Chondrocyte (in vitro differentiated cells): ENCODE measurements around the gene RAP1GAP2. TPM values are rescaled to one million over a fixed set of nuclear protein-coding genes. Genes with fewer than 3 reads are reported as not detected.

ENCODE experiments used
- DNase-seq: peaks from one replicate; pipeline ENCODE4 v3.0.0; 2021; ENCODE audit warnings: mixed read lengths, low spot score
- H3K27ac Mint-ChIP-seq: one replicate; pipeline ENCODE4 v1.8.0; 2021; ENCODE audit warnings: mild to moderate bottlenecking, moderate library complexity, mixed read lengths; ENCODE audit not compliant: unreplicated experiment
- H3K27me3 Mint-ChIP-seq: 2 replicates; pipeline ENCODE4 v1.8.0; 2021; ENCODE audit warnings: low read depth, mixed read lengths
- H3K36me3 Mint-ChIP-seq: 2 replicates; pipeline ENCODE4 v1.8.0; 2021; ENCODE audit warnings: low read depth, mixed read lengths
- H3K4me1 Mint-ChIP-seq: 2 replicates; pipeline ENCODE4 v1.8.0; 2021; ENCODE audit warnings: low read depth, mild to moderate bottlenecking, mixed read lengths
- H3K4me3 Mint-ChIP-seq: one replicate; pipeline ENCODE4 v1.8.0; 2021; ENCODE audit warnings: mild to moderate bottlenecking, moderate library complexity, mixed read lengths; ENCODE audit not compliant: unreplicated experiment
- H3K9me3 Mint-ChIP-seq: 2 replicates; pipeline ENCODE4 v1.8.0; 2021; ENCODE audit warnings: low read depth, mixed read lengths
- CTCF ChIP-seq: fragments of 200-600 bp; sonication (generic); IDR thresholded peaks from 2 replicates; pipeline ENCODE4 v1.5.0; 2021; ENCODE audit warnings: antibody characterized with exemption, mild to moderate bottlenecking, moderate library complexity
- total RNA-seq: library from RNA; stranded (reverse); gene quantifications from 3 replicates; pipeline ENCODE4 v1.2.1, GENCODE V29; 2021

The RAP1GAP2 gene
- total RNA-seq, 1 donor from 2014 or later, result 3.4 TPM

GRCh38 chr17:2911755-2912111 is 115.5 kb downstream of the RAP1GAP2 start:
- peaks cover 6% of the 10 kb centered on the region for H3K36me3 Mint-ChIP-seq
- H3K9me3 Mint-ChIP-seq, result peaks cover 3% of the 10 kb centered on the region
- peaks cover 2% of the 10 kb centered on the region for H3K27me3 Mint-ChIP-seq
- H3K4me1 Mint-ChIP-seq, result peaks cover 2% of the 10 kb centered on the region
- H3K4me3 Mint-ChIP-seq, result no peak overlapping the region
- H3K27ac Mint-ChIP-seq, result no peak overlapping the region
- no peak for DNase-seq
- TF ChIP-seq CTCF, result no peak

- DNase-seq, result no peak
- peaks cover 2% of the 10 kb centered on the region for H3K27me3 Mint-ChIP-seq
- H3K9me3 Mint-ChIP-seq, result no peaks in the 10 kb centered on the region
- no peak overlapping the region for H3K4me3 Mint-ChIP-seq
- H3K4me1 Mint-ChIP-seq, result peaks cover 2% of the 10 kb centered on the region
- peaks cover 6% of the 10 kb centered on the region for H3K36me3 Mint-ChIP-seq
- no peak for TF ChIP-seq CTCF
- no peak overlapping the region for H3K27ac Mint-ChIP-seq
These were observed 116.5 kb downstream of the RAP1GAP2 start for GRCh38 chr17:2912754-2913153.

GRCh38 chr17:2916461-2916860 is 120.2 kb downstream of the RAP1GAP2 start:
- no peak for DNase-seq
- Mint-ChIP-seq H3K27me3 (peaks cover 2% of the 10 kb centered on the region), H3K27ac (no peak overlapping the region), H3K36me3 (peaks cover 1% of the 10 kb centered on the region), H3K4me1 (no peaks in the 10 kb centered on the region), H3K9me3 (no peaks in the 10 kb centered on the region), H3K4me3 (no peak overlapping the region)
- TF ChIP-seq CTCF, result no peak

GRCh38 chr17:2921443-2921842 is 125.2 kb downstream of the RAP1GAP2 start:
- H3K9me3 Mint-ChIP-seq, result no peaks in the 10 kb centered on the region
- H3K36me3 Mint-ChIP-seq, result no peaks in the 10 kb centered on the region
- H3K27me3 Mint-ChIP-seq, result no peaks in the 10 kb centered on the region
- TF ChIP-seq CTCF, result no peak
- peaks cover 19% of the 10 kb centered on the region for H3K4me1 Mint-ChIP-seq
- DNase-seq, result no peak
- no peak overlapping the region for H3K27ac Mint-ChIP-seq
- H3K4me3 Mint-ChIP-seq, result no peak overlapping the region

- no peaks in the 10 kb centered on the region for H3K36me3 Mint-ChIP-seq
- H3K4me3 Mint-ChIP-seq, result no peak overlapping the region
- H3K9me3 Mint-ChIP-seq, result no peaks in the 10 kb centered on the region
- H3K27me3 Mint-ChIP-seq, result no peaks in the 10 kb centered on the region
- H3K4me1 Mint-ChIP-seq, result peaks cover 20% of the 10 kb centered on the region
- H3K27ac Mint-ChIP-seq, result no peak overlapping the region
- TF ChIP-seq CTCF, result no peak
- no peak for DNase-seq
These were observed 128.0 kb downstream of the RAP1GAP2 start for GRCh38 chr17:2924211-2924610.
